Activated naive CD4-positive, alpha-beta T cell treated with anti-CD3 and anti-CD28 coated beads, Interleukin-2, amount 10 ng/mL, durations not matched to agents 7 days and 5 days (primary cell): ENCODE data around the gene RPS23.
"Not testable (repeated sequence)": the region's sequence is repeated elsewhere in the genome, so short reads cannot be mapped to it uniquely, and the experiment has no call there.

Experiments used
- CTCF ChIA-PET: fragments of 350-600 bp; sonication (Branson Sonifier 250); formaldehyde crosslinking; loops from one replicate; lab custom pipeline; 2021; ENCODE audit warnings: antibody characterized with exemption; lab: Charles Lee
- DNase-seq: peaks from one replicate; pipeline ENCODE4 v3.0.0-alpha.2; 2020
- H3K27ac Mint-ChIP-seq: one replicate; pipeline ENCODE4 v1.8.0; 2021; ENCODE audit warnings: mild to moderate bottlenecking, moderate library complexity, mixed read lengths
- H3K27me3 Mint-ChIP-seq: one replicate; pipeline ENCODE4 v1.8.0; 2021; ENCODE audit warnings: mild to moderate bottlenecking, mixed read lengths
- H3K36me3 Mint-ChIP-seq: one replicate; pipeline ENCODE4 v1.8.0; 2021; ENCODE audit warnings: mixed read lengths
- H3K4me1 Mint-ChIP-seq: one replicate; pipeline ENCODE4 v1.8.0; 2021; ENCODE audit warnings: mixed read lengths
- H3K4me3 Mint-ChIP-seq: one replicate; pipeline ENCODE4 v1.8.0; 2021; ENCODE audit warnings: mild to moderate bottlenecking, moderate library complexity, mixed read lengths
- H3K9me3 Mint-ChIP-seq: one replicate; pipeline ENCODE4 v1.8.0; 2021; ENCODE audit warnings: mixed read lengths

RPS23 gene

GRCh38 chr5:82275216-82275664, 2.9 kb downstream of the RPS23 start:
- CTCF ChIA-PET, result no interaction called here
- no peak for DNase-seq
- peaks cover 4% of the 10 kb centered on the region for H3K27me3 Mint-ChIP-seq
- H3K36me3 Mint-ChIP-seq, result peaks cover 41% of the 10 kb centered on the region
- peaks cover 44% of the 10 kb centered on the region for H3K4me1 Mint-ChIP-seq
- no peaks in the 10 kb centered on the region for H3K9me3 Mint-ChIP-seq
- no peak overlapping the region for H3K27ac Mint-ChIP-seq
- no peak overlapping the region for H3K4me3 Mint-ChIP-seq

- H3K27me3 Mint-ChIP-seq, result peaks cover 4% of the 10 kb centered on the region
- CTCF ChIA-PET, result no interaction called here
- peaks cover 45% of the 10 kb centered on the region for H3K36me3 Mint-ChIP-seq
- H3K4me3 Mint-ChIP-seq, result no peak overlapping the region
- no peak overlapping the region for H3K27ac Mint-ChIP-seq
- H3K4me1 Mint-ChIP-seq, result peaks cover 38% of the 10 kb centered on the region
- DNase-seq, result no peak
- H3K9me3 Mint-ChIP-seq, result no peaks in the 10 kb centered on the region
Observed at GRCh38 chr5:82274343-82275211, 3.6 kb downstream of the RPS23 start.

GRCh38 chr5:82273426-82273825, 4.7 kb downstream of the RPS23 start:
- DNase-seq, H3K27me3 Mint-ChIP-seq, H3K4me3 Mint-ChIP-seq, H3K27ac Mint-ChIP-seq, H3K9me3 Mint-ChIP-seq, CTCF ChIA-PET: not testable (repeated sequence)
- Mint-ChIP-seq H3K36me3 (peaks cover 52% of the 10 kb centered on the region), H3K4me1 (peaks cover 29% of the 10 kb centered on the region)

- H3K27ac Mint-ChIP-seq, DNase-seq, H3K4me3 Mint-ChIP-seq, CTCF ChIA-PET, H3K9me3 Mint-ChIP-seq, H3K27me3 Mint-ChIP-seq: not testable (repeated sequence)
- Mint-ChIP-seq H3K36me3 (peaks cover 58% of the 10 kb centered on the region), H3K4me1 (peaks cover 27% of the 10 kb centered on the region)
Observed at GRCh38 chr5:82272571-82273356, 5.4 kb downstream of the RPS23 start.

- H3K4me3 Mint-ChIP-seq, H3K4me1 Mint-ChIP-seq, H3K27me3 Mint-ChIP-seq, CTCF ChIA-PET, H3K9me3 Mint-ChIP-seq, DNase-seq, H3K27ac Mint-ChIP-seq: not testable (repeated sequence)
- peaks cover 36% of the 10 kb centered on the region for H3K36me3 Mint-ChIP-seq
Observed at GRCh38 chr5:82269363-82269762, 8.8 kb downstream of the RPS23 start.

- H3K9me3 Mint-ChIP-seq, H3K27me3 Mint-ChIP-seq, H3K27ac Mint-ChIP-seq, H3K4me3 Mint-ChIP-seq, DNase-seq, CTCF ChIA-PET, H3K4me1 Mint-ChIP-seq: not testable (repeated sequence)
- peaks cover 23% of the 10 kb centered on the region for H3K36me3 Mint-ChIP-seq
Observed at GRCh38 chr5:82267297-82267933, 10.7 kb downstream of the RPS23 start.

GRCh38 chr5:82265047-82265446, 13.1 kb downstream of the RPS23 start:
- Mint-ChIP-seq H3K9me3 (peaks cover 2% of the 10 kb centered on the region), H3K4me3 (no peak overlapping the region), H3K4me1 (no peaks in the 10 kb centered on the region), H3K27ac (no peak overlapping the region), H3K36me3 (peaks cover 22% of the 10 kb centered on the region), H3K27me3 (no peaks in the 10 kb centered on the region)
- CTCF ChIA-PET, result no interaction called here
- no peak for DNase-seq

GRCh38 chr5:82259172-82259800, 18.9 kb downstream of the RPS23 start:
- CTCF ChIA-PET, result interaction anchor here (0.6 to 1.6 kb wide), 5 partner anchors 12 to 95 kb away, joined by 3 to 5 read pairs (median 3); no protein-coding TSS in a partner anchor
- H3K4me3 Mint-ChIP-seq, result no peak overlapping the region
- no peaks in the 10 kb centered on the region for H3K36me3 Mint-ChIP-seq
- H3K9me3 Mint-ChIP-seq, result no peaks in the 10 kb centered on the region
- DNase-seq, result no peak
- no peaks in the 10 kb centered on the region for H3K4me1 Mint-ChIP-seq
- H3K27me3 Mint-ChIP-seq, result no peaks in the 10 kb centered on the region
- no peak overlapping the region for H3K27ac Mint-ChIP-seq

GRCh38 chr5:82257729-82258128, 20.4 kb downstream of the RPS23 start:
- DNase-seq, result no peak
- H3K27ac Mint-ChIP-seq, result no peak overlapping the region
- H3K27me3 Mint-ChIP-seq, result no peaks in the 10 kb centered on the region
- CTCF ChIA-PET, result no interaction called here
- no peaks in the 10 kb centered on the region for H3K4me1 Mint-ChIP-seq
- no peaks in the 10 kb centered on the region for H3K36me3 Mint-ChIP-seq
- H3K9me3 Mint-ChIP-seq, result no peaks in the 10 kb centered on the region
- no peak overlapping the region for H3K4me3 Mint-ChIP-seq

GRCh38 chr5:82257247-82257646, 20.9 kb downstream of the RPS23 start:
- no peaks in the 10 kb centered on the region for H3K36me3 Mint-ChIP-seq
- no peak overlapping the region for H3K4me3 Mint-ChIP-seq
- CTCF ChIA-PET, result no interaction called here
- H3K9me3 Mint-ChIP-seq, result no peaks in the 10 kb centered on the region
- DNase-seq, result no peak
- no peaks in the 10 kb centered on the region for H3K4me1 Mint-ChIP-seq
- no peaks in the 10 kb centered on the region for H3K27me3 Mint-ChIP-seq
- no peak overlapping the region for H3K27ac Mint-ChIP-seq

GRCh38 chr5:82255844-82256243, 22.3 kb downstream of the RPS23 start:
- no peaks in the 10 kb centered on the region for H3K27me3 Mint-ChIP-seq
- H3K4me3 Mint-ChIP-seq, result no peak overlapping the region
- no peak overlapping the region for H3K27ac Mint-ChIP-seq
- H3K9me3 Mint-ChIP-seq, result no peaks in the 10 kb centered on the region
- no peak for DNase-seq
- CTCF ChIA-PET, result no interaction called here
- no peaks in the 10 kb centered on the region for H3K4me1 Mint-ChIP-seq
- H3K36me3 Mint-ChIP-seq, result no peaks in the 10 kb centered on the region

- CTCF ChIA-PET, result no interaction called here
- no peak for DNase-seq
- Mint-ChIP-seq H3K4me3 (no peak overlapping the region), H3K27ac (no peak overlapping the region), H3K36me3 (no peaks in the 10 kb centered on the region), H3K9me3 (no peaks in the 10 kb centered on the region), H3K27me3 (no peaks in the 10 kb centered on the region), H3K4me1 (no peaks in the 10 kb centered on the region)
Observed at GRCh38 chr5:82252744-82253143, 25.4 kb downstream of the RPS23 start.

- Mint-ChIP-seq H3K9me3 (peaks cover 4% of the 10 kb centered on the region), H3K4me1 (no peaks in the 10 kb centered on the region), H3K4me3 (no peak overlapping the region), H3K27ac (no peak overlapping the region), H3K36me3 (peaks cover 3% of the 10 kb centered on the region), H3K27me3 (no peaks in the 10 kb centered on the region)
- no peak for DNase-seq
- CTCF ChIA-PET, result interaction anchor here (0.7 kb wide), 1 partner anchor 791 kb away, joined by 3 read pairs; no protein-coding TSS in a partner anchor
Observed at GRCh38 chr5:82246960-82247574, 31.1 kb downstream of the RPS23 start.
